Measurements from ENCODE around the gene C1orf21.

The C1orf21 gene

GRCh38 chr1:184634296-184634695 lies 247.5 kb downstream of the C1orf21 start:
- no peak for DNase-seq (ENCODE audit: low spot score)

- no peak for DNase-seq (ENCODE audit: low spot score)
Observed at GRCh38 chr1:184635347-184635979, 248.6 kb downstream of the C1orf21 start.

- DNase-seq (ENCODE audit: low spot score): no peak
Observed at GRCh38 chr1:184635980-184636431, 249.2 kb downstream of the C1orf21 start.

- no peak for DNase-seq (ENCODE audit: low spot score)
Observed at GRCh38 chr1:184637664-184638240, 250.9 kb downstream of the C1orf21 start.

- DNase-seq (ENCODE audit: low spot score): no peak
Observed at GRCh38 chr1:184639205-184639604, 252.4 kb downstream of the C1orf21 start.

GRCh38 chr1:184640505-184640904 lies 253.7 kb downstream of the C1orf21 start:
- DNase-seq (ENCODE audit: low spot score): no peak

GRCh38 chr1:184641894-184642293 lies 255.1 kb downstream of the C1orf21 start:
- no peak for DNase-seq (ENCODE audit: low spot score)

- no peak for DNase-seq (ENCODE audit: low spot score)
Observed at GRCh38 chr1:184643661-184644060, 256.8 kb downstream of the C1orf21 start.

- no peak for DNase-seq (ENCODE audit: low spot score)
Observed at GRCh38 chr1:184644771-184645170, 257.9 kb downstream of the C1orf21 start.

- DNase-seq (ENCODE audit: low spot score): no peak
Observed at GRCh38 chr1:184646178-184646701, 259.4 kb downstream of the C1orf21 start.

GRCh38 chr1:184646824-184647223 lies 260.0 kb downstream of the C1orf21 start:
- no peak for DNase-seq (ENCODE audit: low spot score)

GRCh38 chr1:184647471-184647870 lies 260.6 kb downstream of the C1orf21 start:
- DNase-seq (ENCODE audit: low spot score): no peak

GRCh38 chr1:184648160-184648855 lies 261.5 kb downstream of the C1orf21 start:
- DNase-seq (ENCODE audit: low spot score): no peak

GRCh38 chr1:184648856-184649201 lies 262.0 kb downstream of the C1orf21 start:
- DNase-seq (ENCODE audit: low spot score): no peak

- DNase-seq (ENCODE audit: low spot score): peak; percentile 18
Observed at GRCh38 chr1:184649451-184649888, 262.6 kb downstream of the C1orf21 start.

- DNase-seq (ENCODE audit: low spot score): no peak
Observed at GRCh38 chr1:184650177-184650866, 263.5 kb downstream of the C1orf21 start.

- no peak for DNase-seq (ENCODE audit: low spot score)
Observed at GRCh38 chr1:184655185-184655584, 268.4 kb downstream of the C1orf21 start.

GRCh38 chr1:184656221-184656620 lies 269.4 kb downstream of the C1orf21 start:
- no peak for DNase-seq (ENCODE audit: low spot score)

GRCh38 chr1:184658055-184658454 lies 271.2 kb downstream of the C1orf21 start:
- DNase-seq (ENCODE audit: low spot score): no peak

GRCh38 chr1:184660462-184661191 lies 273.8 kb downstream of the C1orf21 start:
- DNase-seq (ENCODE audit: low spot score): no peak

GRCh38 chr1:184661801-184662200 lies 275.0 kb downstream of the C1orf21 start:
- no peak for DNase-seq (ENCODE audit: low spot score)

Data from germinal center (tissue), 1 donor.